Central memory CD4-positive, alpha-beta T cell (primary cell): Measurements from ENCODE around the gene SKIL.
A peak's percentile ranks its signal among the peaks of the same experiment; 100 is the strongest.
"Not testable (repeated sequence)": the region's sequence is repeated elsewhere in the genome, so short reads cannot be mapped to it uniquely, and the experiment has no call there.

Source experiments
- DNase-seq: peaks from one replicate; pipeline ENCODE4 v3.0.0; 2022
- total RNA-seq, 3 experiments: gene quantifications; one replicate each; lab custom pipeline; 2026; lab: John Stamatoyannopoulos, UW

Gene SKIL, protein sequence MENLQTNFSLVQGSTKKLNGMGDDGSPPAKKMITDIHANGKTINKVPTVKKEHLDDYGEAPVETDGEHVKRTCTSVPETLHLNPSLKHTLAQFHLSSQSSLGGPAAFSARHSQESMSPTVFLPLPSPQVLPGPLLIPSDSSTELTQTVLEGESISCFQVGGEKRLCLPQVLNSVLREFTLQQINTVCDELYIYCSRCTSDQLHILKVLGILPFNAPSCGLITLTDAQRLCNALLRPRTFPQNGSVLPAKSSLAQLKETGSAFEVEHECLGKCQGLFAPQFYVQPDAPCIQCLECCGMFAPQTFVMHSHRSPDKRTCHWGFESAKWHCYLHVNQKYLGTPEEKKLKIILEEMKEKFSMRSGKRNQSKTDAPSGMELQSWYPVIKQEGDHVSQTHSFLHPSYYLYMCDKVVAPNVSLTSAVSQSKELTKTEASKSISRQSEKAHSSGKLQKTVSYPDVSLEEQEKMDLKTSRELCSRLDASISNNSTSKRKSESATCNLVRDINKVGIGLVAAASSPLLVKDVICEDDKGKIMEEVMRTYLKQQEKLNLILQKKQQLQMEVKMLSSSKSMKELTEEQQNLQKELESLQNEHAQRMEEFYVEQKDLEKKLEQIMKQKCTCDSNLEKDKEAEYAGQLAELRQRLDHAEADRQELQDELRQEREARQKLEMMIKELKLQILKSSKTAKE
- 54.6 to 341 (median 77.3) reads per million in 3 experiments for total RNA-seq

DNA sequence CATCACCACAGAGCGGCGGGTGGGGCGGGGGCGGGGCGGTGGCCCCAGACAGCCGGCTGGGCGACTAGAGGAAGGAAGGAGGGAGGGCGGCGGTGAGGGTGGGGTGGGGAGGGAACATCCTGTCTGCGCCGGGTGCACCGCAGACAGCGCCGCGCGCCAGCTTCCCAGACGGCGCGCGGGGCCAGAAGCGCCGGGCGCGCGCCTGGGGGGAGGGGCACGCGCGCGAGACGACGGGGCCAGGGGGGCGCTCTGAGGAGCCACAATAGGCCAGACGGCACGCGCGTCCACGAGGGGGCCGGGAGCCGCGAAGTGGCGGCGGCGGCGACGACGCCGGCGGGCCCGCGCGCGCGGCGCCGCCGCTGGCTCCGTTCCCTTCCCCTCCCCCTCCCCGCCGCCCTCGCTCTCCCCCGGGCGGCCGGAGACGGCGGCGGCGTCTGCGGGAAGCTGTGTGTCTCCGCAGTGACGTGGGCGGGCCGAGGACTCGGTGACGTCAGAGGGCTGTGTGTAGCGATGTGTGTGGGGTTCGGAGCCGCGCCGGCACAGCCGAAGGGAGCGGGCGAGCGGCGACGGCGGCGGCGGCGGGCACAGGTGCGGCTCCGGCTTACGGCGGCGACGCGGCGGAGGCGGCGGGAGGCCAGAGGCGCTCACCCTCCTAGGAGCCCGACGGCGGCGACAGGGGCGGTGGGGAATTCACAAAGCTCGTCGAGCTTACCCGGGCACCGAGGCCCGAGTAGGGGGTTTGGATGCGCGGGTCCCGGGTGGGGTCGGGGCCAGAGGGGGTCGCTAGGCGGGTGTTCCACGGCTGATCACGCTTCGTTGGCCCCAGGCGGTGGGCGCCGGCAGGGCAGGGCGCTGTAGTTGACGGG is at the start of gene SKIL:
SKIL (plus strand) TSS at position 540 of the 866 bp plus-strand sequence. CDS start 2,617 bp downstream, outside the sequence.
- DNase-seq, result peak; percentile 97

DNA sequence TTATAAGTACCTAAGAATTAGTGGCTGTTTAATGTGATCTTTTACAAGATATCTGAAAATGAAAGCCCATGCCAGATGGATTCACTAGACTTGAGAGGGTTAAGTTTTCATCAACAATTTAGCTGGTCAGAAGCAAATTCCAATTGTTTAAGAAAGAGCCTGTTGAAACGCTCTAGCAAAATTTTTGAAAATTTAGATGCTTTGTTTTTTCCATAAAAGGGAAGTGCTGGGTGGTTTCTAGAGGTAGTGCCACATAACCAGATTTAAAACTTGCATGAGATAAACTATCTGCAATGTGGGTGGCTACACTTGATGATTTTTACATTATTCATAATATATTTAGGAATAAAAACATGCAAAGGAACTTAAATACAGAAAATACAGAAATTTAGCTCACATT is 48.5 kb upstream of the SKIL start:
- no peak for DNase-seq

DNA sequence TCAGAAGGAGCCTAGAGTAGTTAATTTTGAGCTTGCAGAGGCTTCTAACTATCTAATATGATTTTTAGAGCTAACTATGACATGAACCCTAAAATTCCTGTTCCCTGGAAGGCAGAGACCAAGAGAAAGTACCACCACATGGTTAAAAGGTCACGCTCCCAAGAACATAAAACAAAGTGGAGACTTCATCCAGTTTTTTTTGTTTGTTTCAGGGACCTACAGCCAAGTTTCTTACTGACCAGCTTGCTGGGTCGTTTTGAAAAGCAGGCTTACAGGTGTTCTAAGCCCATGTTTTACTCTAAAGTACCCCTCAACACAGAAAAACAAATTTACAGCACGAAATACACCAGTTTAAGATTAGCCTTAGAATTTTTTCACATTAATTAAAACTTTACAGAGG is 39.6 kb upstream of the SKIL start:
- DNase-seq, result no peak

DNA sequence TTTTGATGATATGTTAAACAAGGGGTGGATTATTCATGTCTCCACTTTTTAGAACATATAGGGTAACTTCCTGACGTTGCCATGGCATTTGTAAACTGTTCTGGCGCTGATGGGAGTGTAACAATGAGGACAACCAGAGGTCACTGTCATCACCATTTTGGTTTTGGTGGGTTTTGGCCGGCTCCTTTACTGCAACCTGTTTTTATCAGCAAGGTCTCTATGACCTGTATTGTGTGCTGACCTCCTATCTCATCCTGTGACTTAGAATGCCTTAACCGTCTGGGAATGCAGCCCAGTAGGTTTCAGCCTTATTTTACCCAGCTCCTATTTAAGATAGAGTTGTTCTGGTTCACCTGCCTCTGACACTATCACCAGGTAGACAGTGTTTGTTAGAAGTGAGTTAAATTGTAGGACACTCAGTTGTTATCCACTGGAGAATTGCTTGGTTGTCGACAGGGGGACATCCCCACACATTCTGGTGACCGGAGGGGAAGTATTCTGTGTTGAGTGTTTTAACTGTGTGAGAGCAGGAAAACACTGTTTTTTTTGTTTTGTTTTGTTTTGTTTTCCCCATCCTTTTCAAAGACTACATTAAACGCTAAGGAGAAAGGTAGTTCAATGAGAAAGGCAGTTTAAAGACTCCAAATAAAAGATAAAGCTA is 36.9 kb upstream of the SKIL start:
- DNase-seq, result no peak

DNA sequence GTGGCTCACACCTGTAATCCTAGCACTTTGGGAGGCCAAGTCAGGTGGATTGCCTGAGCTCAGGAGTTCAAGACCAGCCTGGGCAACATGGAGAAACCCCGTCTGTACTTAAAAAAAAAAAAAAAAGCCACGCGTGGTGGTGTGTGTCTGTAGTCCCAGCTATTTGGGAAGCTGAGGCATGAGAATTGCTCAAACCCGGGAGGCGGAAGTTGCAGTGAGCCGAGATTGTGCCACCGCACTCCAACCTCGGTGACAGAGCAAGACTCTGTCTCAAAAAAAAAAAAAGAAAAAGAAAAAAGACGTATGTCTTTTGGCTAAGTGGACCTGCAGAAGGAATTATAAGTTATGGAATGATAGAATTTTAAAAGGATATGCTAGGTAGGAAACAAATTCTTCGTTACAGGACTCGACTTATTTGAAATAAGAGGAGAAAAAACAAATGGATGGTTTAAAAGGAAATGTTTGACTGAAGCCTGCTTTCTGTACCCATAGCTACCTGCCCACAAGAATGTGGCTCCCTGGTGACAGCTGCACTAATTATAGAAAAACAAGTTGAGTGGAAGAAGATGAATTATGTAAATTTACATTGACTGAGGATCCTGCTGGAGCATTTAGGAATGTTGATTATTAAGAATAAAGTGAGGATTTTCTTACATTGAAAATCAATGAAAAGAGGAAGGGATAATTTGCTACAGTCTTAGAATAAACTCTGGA is 36.0 kb upstream of the SKIL start:
- no peak for DNase-seq

DNA sequence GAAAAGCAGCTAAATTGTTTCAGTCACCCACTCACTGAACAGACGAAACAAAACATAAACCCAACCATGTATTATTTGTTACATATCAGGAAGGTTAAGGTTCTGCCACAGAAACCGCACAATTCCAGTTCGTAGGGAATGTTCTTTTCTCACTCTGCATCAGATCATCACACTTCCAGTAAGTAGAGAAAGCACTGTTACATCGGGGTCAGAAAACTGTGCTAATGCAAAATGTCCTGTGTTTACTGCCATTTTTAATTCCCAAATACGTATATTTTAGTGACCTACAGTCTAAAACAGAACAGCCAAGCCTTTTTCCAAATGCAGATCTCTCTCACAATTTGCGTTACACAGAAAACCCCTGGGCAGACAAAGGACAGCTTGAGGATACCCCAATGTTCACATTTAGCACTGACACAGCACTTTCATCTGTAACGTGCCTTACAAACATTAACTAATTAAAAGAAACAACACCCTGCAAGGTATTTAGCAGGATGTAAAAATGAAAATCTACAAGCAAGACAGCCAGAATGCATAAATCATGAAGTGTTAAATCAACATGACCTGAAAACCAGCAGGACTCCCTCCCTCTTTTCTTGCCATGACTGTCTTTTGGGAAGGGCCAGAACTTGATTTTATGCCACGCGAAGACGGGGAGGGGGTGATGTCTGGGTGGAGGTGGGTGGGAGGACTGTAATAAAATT is 34.8 kb upstream of the SKIL start:
- no peak for DNase-seq

DNA sequence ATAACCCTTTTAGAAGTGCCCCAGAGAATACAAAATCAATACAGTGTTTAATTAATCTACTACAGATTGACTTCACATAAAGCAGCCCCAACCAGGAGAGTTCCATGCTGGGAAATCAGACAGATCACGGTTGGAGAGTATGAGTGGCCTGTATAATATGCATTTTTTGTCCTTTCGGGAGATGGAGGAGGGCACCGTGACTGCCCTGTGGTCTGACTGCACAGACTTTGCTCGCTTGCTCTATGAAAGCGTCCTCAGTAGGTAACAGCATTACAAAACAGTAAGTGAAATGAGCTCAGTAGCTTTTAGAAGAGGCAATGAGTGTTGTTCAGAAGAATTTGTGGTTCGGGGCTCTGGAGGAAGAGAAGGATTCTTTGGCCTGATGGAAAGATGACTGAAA is 34.2 kb upstream of the SKIL start:
- no peak for DNase-seq

DNA sequence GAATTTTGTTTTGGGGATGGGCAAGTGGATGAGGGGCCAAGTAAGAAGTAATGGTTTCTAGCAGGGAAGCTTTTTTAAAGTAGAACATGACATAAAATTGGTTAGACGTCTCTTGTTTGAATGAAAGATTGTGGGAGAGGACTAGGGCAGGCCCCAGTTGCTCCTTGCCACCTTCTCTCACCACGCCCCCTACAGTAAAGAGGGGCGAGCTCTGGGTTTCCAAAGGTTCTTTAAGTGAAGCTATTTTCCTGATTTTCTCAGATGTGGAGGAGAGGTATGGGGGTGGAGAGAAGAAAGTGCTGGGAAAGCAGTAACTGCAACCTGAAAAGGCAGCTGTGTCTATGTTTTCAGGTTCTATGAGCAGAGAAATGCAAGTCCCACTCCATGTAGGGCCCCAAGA is 32.6 kb upstream of the SKIL start:
- DNase-seq, result no peak

DNA sequence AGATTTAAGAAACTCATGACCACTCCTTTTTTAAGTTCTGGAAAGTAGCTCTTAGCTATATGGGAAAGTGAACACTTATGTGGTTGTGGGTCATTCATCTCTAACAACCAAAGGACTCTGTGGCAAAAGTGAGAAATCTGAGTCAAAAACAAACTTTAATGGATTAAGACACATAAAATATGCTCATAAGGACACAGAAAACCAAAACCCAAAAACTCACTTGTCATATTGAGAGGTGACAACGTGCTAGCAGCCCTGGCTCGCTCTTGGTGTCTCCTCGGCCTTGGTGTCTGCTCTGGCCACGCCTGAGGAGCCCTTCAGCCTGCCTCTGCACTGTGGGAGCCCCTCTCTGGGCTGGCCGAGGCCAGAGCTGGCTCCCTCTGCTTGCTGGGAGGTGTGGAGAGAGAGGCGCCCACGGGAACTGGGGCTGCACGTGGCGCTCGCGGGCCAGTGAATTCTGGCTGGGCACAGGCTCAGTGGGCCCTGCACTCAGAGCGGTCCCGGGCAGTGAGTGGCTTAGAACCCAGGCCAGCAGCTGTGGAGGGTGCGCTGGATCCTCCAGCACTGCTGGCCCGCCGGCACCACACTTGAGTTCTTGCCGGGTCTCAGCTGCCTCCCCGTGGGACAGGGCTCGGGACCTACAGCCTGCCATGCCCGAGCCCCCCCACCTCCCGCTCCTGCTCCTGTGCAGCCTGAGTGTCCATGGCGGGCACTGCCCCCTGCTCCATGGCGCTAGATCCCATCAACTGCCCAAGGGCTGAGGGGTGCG is 30.3 kb upstream of the SKIL start:
- DNase-seq, result no peak

DNA sequence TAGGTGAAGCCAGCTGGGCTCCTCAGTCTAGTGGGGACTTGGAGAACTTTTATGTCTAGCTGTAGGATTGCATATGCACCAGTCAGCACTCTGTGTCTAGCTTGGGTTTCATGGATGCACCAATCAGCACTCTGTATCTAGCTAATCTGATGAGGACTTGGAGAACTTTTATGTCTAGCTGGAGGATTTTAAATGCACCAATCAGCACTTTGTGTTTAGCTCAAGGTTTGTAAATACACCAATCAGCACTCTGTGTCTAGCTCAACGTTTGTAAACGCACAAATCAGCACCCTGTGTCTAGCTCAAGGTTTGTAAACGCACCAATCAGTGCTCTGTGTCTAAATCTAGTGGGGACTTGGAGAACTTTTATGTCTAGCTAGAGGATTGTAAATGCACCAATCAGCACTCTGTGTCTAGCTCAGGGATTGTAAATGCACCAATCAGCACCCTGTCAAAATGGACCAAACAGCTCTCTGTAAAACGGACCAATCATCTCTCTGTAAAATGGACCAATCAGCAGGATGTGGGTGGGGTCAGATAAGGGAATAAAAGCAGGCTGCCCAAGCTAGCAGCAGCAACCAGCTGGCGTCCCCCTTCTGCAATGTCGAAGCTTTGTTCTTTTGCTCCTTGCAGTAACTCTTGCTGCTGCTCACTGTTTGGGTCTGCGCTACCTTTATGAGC is 29.5 kb upstream of the SKIL start:
- not testable (repeated sequence) for DNase-seq

DNA sequence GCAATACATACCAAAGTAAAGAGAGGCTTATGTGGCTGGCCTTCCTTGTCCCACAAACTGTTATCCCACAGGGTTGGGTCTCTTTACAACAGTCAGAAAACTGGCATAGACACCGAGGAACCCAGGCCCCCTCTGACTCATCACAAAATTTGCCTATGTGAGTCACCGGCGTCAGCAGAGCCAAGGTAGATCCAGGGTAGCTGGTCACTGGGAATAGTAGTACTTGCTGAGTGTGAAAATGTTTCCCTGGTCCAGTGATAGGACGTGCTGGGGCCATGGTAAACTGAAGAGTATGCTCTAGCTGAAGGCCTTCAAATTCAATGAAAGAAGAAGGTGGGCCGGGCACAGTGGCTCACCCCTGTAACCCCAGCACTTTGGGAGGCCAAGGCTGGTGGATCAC is 27.1 kb upstream of the SKIL start:
- no peak for DNase-seq

DNA sequence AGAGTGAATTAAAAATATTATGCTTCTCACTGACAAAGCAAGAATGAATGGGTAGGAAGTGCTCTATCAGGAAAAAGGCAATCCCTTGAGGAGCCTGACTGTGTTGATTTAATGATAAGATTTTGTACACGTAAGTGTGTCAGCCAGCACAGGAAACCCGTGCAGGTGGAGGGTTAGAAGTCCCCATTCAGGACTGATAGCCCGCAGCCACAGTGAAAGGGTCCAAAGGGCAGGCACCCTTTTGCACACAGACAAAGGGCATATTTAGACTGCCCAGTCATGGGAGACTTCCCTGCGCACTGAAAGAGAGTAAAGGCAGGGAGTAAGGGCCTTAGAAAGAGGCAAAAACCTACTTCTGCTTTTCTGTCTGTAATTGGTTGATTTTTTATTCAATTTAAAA is 26.4 kb upstream of the SKIL start:
- DNase-seq, result no peak

DNA sequence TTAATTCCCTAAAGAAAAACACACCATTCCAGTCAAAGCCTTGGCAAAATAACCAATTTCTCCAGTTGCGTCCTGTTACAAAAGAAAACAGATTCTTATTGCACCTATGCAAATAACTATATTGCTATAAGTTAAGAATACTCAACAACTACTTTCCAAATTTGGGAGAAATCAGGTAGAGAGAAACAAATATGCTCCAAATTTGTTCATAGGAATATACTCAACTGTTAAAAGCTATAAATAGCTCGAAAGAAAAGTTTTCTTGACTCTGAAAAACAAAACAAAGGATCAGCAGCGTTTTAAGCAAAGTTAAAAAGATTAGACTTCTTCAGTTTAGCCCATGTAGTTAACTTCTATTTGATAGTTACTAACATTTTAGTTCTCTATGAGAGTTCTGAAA is 20.1 kb upstream of the SKIL start:
- DNase-seq, result no peak

DNA sequence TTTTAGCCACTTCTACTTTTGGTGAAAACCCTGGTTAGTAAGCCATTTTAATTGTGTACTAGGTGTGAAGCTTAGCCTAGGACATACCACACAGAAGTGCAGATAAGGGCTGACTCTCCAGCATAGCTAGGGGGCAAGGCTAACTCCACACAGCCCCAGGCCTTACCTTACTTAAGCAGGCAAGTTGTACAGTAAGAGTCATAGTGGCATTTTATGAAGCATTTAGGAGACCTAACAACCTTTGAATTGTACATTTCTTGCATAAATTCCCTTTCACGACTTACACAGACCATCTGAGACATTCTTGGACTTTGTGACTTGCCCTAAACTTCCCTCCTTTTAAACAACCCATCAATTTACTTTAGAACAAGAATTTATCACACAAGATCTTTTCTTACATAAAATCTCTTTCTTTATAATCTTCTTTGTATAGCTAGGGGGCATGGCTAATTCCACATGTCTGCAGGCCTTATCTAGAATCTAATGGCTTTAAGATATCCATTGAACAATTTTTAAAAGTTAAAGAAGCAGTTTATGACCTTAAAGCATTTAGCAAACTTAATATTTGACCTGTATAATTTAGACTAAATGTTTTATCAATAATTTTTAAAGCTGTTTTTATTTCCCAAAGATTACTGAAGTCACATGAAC is 18.7 kb upstream of the SKIL start:
- DNase-seq, result no peak

DNA sequence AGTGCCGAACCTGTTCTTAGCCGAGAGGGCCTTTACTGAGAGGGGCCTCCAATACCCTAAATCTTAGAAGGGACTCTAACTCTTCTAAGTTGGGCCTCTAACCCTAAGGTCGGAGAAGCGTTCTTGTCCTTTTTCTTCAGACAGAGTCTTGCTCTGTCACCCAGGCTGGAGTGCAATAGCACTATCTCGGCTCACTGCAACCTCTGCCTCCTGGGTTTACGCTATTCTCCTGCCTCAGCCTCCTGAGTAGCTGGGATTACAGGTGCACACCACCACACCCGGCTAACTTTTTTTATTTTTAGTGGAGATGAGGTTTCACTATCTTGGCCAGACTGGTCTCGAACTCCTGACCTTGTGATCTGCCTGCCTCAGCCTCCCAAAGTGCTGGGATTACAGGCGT is 15.2 kb upstream of the SKIL start:
- DNase-seq, result not testable (repeated sequence)

DNA sequence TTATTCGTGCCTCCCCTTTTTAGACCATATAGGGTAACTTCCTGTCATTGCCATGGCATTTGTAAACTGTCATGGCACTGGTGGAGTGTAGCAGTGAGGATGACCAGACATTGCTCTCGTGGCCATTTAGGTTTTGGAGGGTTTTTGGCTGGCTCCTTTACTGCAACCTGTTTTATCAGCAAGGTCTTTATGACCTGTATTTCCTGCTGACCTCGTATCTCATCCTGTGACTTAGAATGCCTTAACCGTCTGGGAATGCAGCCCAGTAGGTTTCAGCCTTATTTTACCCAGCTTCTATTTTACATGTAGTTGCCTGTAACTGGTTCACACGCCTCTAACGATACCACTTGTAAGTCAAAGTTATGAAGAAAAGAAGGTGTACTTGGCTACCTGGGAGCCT is 13.7 kb upstream of the SKIL start:
- not testable (repeated sequence) for DNase-seq

DNA sequence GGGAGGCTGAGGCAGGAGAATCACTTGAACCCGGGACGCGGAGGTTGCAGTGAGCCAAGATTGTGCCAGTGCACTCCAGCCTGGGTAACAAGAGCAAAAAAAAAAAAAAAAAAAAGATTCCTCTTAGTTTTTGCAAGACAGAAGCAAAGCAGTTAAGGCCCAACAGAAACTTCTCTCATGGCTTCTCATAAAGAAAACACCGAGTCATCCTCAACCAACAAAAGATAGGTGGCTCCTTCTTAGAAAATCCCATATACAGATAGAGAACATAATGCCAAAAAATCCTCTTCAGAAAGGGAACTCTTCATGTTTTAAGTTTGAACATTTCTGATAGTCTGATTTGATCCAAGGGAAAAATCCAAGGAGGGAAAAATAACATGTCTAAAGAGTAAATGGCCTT is 12.5 kb upstream of the SKIL start:
- DNase-seq, result no peak

DNA sequence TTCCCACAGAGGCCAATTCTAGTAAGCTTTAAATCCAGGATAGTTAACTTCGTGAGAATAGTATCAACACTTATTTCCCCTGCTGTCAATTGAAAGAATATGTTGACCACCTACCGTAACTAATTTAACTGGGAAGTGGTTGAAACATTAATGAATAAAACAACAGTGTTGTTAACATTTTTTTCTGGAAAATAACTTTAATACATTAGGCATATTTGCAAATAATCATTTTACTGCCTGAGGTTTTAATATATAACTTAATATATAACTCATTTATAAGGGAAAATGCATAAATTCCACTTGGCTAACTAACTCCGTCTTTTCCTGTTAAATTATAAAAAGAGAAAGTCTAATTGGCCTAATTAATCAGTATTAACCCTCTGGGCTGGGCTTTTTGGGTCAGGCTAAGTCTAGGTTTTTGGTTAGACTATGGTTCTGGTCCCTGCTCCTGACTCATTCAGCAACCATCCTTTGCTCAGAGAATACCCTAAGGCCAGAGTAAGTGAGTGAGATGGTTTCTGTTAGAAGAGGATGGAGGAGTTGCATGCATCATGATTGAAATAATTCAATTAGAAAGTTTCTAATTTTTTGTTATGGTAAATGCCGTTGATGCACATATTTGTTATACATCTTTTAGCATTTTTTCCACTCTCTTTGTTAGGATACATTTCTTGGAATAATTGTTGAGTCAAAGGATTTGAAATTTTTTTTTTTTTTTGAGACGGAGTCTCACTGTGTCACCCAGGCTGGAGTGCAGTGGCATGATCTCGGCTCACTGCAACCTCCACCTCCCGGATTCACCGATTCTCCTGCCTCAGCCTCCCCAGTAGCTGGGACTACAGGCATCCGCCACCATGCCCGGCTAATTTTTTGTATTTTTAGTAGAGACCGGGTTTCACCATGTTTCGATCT is 10.8 kb upstream of the SKIL start:
- DNase-seq, result no peak
